HG03460 (cell line): ENCODE results near the gene SIRT7.
"Not testable (repeated sequence)": the region's sequence is repeated elsewhere in the genome, so short reads cannot be mapped to it uniquely, and the experiment has no call there.

Source experiments
- ATAC-seq: cut with Tn5 transposase; IDR thresholded peaks from one replicate; pipeline ENCODE4 v1.9.1; 2021; ENCODE audit not compliant: unreplicated experiment

SIRT7 gene

GRCh38 chr17:81955058-81955681 is 37.2 kb upstream of the SIRT7 start:
- ATAC-seq: no peak

DNA sequence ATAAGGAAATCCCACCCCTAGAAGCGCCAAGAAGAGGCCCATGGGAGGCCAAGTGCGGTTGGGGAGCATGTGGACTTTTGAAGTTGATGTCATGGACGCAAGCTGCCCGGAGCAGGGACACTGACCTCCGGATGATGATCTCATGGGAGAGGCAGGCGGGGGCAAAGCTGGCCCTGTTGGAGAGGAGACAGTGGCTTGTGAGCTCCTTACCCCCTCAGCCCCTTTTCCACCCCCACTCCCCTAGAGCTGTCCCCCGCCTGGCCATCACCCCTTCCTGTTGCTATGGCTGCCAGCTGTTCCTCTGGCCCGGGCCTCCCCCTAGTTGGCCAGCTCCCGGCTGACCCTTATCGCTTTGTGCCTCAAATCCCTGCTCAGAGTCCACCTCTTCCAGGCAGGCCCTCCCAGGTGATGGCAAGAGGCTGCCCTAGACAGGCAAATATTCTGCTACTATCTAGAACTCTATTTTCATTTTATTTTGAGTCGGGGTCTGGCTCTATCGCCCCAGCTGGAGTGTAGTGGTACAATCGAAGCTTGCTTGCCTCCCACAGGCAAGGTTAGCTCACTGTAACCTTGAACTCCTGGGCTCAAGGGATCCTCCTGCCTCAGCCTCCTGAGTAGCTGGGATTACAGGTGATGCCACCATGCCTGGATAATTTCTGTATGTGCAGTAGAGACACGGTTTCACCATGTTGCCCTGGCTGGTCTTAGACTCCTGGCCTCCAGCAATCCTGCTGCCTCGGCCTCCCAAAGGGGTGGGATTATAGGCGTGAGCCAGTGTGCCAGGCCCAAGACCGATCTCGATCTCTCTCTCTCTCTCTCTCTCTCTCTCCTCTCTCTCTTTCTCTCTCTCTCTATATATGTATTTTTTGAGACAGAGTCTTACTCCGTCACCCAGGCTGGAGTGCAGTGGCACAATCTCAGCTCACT is 36.4 kb upstream of the SIRT7 start:
- no peak for ATAC-seq

DNA sequence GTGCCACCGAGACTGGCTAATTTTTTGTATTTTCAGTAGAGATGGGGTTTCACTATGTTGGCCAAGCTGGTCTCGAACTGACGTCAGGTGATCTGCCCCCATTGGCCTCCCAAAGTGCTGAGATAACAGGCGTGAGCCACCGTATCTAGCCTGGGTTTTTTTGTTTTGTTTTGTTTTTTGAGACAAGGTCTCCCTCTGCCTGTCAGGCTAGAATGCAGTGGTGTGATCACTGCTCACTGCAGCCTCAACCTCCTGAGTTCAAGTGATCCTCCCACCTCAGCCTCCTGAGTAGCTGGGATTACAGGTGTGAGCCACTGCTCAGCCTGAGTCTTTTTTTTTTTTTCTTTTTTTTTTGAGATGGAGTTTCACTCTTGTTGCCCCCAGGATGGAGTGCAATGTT is 35.5 kb upstream of the SIRT7 start:
- not testable (repeated sequence) for ATAC-seq

- no peak for ATAC-seq
Measured at GRCh38 chr17:81952792-81953228, 34.8 kb upstream of the SIRT7 start.

DNA sequence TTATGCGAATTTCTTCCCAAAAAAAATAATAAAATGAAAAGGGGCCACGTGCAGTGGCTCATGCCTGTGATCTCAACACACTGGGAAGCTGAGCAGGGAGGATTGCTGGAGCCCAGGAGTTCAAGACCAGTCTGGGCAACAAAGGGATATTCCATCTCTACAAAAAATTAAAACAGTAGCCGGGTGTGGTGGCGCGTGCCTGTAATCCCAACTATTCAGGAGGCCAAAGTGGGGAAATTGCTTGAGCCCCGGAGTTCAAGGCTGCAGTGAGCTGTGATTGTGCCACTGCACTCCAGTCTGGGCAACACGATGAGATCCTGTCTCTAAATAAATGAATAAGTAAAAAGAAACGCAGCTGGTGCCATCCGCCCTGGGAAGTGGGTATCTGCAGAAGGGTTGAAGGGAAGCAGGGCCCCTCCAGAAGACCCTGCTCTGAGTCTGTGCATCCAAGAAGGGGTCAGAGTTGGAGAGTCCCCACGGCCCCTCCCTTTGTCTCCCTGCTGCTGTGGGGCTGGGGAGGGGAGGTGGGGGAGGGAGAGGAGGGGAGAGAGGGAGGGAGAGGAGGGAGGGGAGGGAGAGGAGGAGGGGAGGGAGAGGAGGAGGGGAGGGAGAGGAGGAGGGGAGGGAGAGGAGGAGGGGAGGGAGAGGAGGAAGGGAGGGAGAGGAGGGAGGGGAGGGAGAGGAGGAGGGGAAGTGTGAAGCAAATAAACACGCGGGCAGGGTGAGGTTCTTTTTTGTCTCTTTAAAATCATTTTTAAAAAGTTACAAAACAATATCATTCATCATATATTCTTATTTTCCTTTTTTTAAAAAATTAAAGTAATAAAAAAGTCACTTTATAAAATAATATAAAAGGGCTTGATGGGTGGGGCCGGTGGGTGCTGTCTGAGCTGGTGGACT is 34.1 kb upstream of the SIRT7 start:
- no peak for ATAC-seq

DNA sequence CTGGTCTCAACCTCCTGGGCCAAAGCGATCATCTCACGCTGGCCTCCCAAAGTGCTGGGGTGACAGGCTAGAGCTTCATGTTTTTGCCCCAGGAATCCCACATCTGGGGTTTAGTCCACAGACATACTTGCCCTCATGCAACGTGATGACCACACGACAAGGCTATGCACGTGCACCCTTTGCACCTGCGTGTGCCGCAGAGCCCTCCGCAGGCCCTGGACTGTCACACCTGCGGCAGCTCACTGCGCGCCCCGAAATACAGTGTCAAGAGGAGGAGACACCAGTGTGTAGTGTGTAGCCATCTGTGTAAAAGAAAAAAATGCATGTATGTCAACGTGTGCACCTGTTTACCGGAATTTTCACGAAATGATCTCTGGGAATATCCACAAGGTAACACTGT is 32.5 kb upstream of the SIRT7 start:
- no peak for ATAC-seq

DNA sequence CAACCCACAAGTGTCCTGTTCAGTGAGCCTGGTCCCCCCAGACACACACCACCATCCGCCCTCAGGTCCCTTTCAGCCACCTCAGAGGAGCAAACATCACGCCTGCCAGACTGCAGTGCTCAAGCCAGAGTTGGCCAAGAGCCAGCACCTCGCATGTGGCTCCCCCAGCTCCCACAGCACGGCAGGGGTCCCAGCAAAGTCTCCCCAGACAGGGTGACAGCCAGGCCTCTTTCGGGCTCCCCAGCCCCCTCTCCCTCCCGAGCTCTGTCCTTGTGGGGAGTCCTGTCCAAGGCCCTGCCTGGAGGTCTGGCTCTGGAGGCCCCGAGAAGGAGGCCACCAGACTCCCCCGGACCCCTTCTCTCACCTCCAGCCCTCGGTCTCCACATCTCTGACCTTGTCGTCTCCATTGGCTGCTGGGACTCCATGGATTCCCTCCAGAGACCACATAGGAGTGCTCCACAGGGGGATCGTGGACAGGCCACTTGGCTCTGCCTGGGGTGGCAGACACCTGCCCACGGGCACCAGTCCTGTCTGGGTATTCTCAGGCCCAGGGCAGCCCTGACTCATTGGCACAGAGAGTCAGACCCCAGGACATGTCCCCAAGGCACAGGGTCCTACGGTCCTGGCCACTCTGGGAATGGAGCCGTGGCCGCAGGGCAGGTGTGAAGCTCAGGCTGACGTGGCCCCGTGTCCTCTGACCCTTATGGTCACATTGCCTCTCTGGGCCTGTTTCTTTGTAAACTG is 30.8 kb upstream of the SIRT7 start:
- ATAC-seq: no peak

- no peak for ATAC-seq
Measured at GRCh38 chr17:81947189-81947588, 29.2 kb upstream of the SIRT7 start, which contains the start of gene MYADML2. Gene MYADML2 (minus strand): TSS chr17:81947233. CDS start chr17:81941741, 5,492 bp downstream.

- ATAC-seq: no peak
Measured at GRCh38 chr17:81944858-81945257, 26.9 kb upstream of the SIRT7 start.

DNA sequence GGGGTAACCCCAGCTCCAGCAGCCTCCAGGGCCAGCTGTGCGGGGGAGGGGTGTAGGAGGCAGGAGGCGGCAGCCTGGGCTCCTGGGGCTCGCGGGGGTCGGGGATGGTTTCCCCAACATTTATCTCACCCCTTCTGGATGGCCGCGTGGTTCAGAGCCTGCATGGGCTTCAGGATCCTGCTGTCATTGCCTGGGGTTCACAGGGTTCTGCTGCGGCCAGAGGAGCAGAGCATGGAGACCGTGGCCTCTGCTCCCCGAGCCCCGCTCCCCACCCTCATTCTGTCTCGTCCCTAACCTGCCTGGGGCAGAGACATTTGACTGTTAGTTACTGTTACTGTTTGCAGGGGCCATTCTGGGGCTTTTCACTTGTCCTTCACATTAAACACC is 24.2 kb upstream of the SIRT7 start:
- no peak for ATAC-seq

DNA sequence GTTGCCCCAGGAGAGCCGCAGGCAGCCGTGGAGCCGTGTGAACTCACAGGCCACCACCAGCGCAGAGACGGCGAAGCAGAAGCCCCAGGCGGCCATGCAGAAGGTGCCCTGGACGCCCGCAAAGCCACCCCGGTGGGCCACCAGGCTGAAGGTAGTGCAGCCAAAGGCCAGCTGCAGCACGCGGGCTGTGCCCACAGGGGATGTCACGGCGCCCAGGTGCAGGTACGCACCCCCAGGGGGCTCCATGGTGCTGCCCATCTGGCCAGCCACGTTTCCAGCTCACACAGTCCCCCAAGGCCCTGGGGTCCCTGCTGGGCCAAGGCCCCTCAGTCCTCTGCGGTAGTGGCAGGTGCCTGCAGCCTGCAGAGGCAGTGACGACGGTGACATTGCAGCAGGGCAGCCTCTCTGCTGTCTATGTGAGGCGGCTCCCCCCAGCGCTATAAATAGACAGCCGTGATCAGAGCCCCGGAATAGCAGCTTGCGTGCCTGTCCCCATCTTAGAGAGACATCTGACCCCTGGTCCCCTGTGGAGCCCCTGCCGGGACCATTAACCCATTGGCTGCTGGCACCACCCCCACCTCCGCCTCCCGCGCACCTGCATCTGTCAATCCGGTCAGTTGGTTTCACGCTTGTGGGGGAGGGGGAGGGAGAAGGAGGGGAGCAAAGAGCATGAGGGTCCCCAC is 23.6 kb upstream of the SIRT7 start:
- ATAC-seq: no peak

GRCh38 chr17:81940538-81941483 is 22.8 kb upstream of the SIRT7 start:
- ATAC-seq: no peak

DNA sequence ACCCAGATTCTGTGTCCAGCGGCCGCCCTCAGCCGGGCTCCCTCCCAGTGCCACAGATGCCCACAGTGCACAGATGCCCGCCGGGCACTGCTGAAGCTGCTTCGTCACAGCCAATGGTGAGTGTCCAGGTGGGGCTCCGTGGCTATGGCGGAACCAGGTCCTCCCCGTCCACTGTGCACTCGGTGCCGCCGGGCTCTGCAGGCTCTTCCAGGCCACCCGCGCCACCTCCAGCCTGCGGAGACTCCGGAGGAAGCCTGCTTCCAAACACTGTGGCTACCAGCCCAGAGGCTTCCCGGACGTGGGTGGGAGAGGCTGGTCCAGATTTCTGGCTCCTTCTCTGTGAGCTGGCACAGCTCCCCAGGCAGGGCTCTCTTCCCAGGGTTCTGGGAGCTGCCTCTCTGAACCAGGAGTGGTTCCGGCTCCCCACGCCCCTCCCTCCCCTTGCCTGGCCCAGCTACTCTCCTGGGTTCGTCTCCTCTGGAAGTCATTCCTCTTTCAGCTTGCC is 22.0 kb upstream of the SIRT7 start:
- ATAC-seq: no peak

DNA sequence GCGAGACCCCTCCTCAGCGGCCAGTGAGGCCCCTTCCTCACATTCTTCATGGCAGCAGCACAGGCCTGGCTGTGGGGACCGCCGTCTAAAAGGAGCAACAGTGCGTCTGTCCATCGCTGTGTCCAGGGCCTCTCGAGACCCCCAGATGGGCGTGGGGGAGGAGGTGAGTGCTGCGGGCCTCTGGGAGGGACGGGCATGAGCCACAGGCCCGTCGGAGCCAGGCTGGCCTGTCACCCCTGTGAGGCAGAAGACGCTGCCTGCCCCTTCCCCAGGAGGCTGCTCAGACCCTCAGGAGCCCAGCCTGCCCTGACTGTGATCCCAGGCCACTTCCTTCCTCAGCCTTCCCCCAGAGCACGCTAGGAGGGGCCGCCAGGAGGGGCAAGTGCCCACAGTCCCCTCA is 21.2 kb upstream of the SIRT7 start:
- ATAC-seq: no peak

GRCh38 chr17:81935709-81936084 is 17.7 kb upstream of the SIRT7 start:
- no peak for ATAC-seq

DNA sequence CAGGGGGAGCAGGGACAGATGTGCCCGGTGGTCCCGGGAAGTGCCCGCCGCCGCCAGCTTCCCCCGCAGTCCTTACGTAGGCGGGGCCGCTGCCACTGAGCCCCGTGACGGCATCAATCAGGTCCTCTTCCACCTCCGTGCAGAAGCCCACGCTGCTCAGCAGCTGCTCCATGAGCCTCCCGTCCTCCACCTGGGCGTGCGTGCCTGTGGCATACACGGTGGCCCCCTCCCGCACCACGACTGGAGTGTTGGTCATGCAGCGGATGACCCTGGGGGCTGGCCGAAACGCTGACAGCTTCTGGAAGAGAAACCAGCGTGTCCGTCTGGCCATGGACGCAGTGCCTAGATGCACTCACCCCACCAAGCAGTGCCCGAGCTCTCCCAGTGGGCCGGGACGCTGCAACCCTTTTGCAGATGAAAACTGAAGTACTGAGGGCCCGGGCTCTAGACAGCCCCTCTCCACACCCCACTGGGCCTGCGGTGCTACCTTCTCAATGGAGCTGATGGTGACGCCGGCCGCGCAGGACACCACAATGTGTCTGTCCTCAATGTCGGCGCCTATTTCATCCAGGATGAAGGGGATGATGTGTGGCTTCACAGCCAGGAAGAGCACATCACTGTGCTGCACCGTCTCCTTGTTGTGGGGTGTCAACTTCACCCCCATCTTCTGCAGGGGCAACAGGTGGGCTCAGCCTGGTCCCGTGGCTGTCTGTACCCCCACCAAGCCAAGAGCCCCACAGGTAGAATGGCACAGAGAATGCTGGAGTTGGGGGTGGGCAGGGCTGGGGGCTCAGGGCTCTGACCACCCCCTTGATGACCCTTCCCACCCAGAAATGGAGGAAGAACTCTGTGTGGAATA is 17.1 kb upstream of the SIRT7 start:
- ATAC-seq: no peak

GRCh38 chr17:81934098-81934757 is 16.3 kb upstream of the SIRT7 start:
- ATAC-seq: no peak
